Endodermal cell (in vitro differentiated cells): ENCODE results near the gene FOXK2. TPM values are rescaled to one million over a fixed set of nuclear protein-coding genes. Genes with fewer than 3 reads are reported as not detected.
A peak's percentile ranks its signal among the peaks of the same experiment; 100 is the strongest.

ENCODE experiments used
- DNase-seq: peaks from one replicate; pipeline ENCODE4 v3.0.0-alpha.2; 2017
- H3K27ac ChIP-seq: 2 replicates; pipeline ENCODE4 v1.5.1; 2013; ENCODE audit warnings: mild to moderate bottlenecking, low read depth, low read length, moderate library complexity
- H3K27me3 ChIP-seq: 2 replicates; pipeline ENCODE4 v1.6.1; 2013; ENCODE audit warnings: mild to moderate bottlenecking, low read length, moderate library complexity; ENCODE audit not compliant: insufficient read depth, control insufficient read depth, poor library complexity, severe bottlenecking
- H3K36me3 ChIP-seq: 2 replicates; pipeline ENCODE4 v1.7.0; 2013; ENCODE audit warnings: mild to moderate bottlenecking, low read length, moderate library complexity; ENCODE audit not compliant: control insufficient read depth, insufficient read depth
- H3K4me1 ChIP-seq: one replicate; pipeline ENCODE4 v1.7.0; 2013; ENCODE audit warnings: low read length; ENCODE audit not compliant: control insufficient read depth, insufficient read depth
- H3K4me3 ChIP-seq: 2 replicates; pipeline ENCODE4 v1.5.1; 2013; ENCODE audit warnings: mild to moderate bottlenecking, low read length, moderate library complexity
- H3K9ac ChIP-seq: 2 replicates; pipeline ENCODE4 v1.6.1; 2013; ENCODE audit warnings: mild to moderate bottlenecking, low read length, moderate library complexity; ENCODE audit not compliant: poor library complexity, severe bottlenecking; ENCODE audit errors: extremely low read depth
- H3K9me3 ChIP-seq: 2 replicates; pipeline ENCODE4 v1.6.1; 2013; ENCODE audit warnings: mild to moderate bottlenecking, low read length, moderate library complexity; ENCODE audit not compliant: control insufficient read depth
- H3K27ac Mint-ChIP-seq: 2 replicates; pipeline ENCODE4 v1.8.0; 2020; ENCODE audit warnings: mixed read lengths
- H3K27me3 Mint-ChIP-seq: 2 replicates; pipeline ENCODE4 v1.8.0; 2021; ENCODE audit warnings: mild to moderate bottlenecking, mixed read lengths; ENCODE audit not compliant: insufficient read depth
- H3K36me3 Mint-ChIP-seq: 2 replicates; pipeline ENCODE4 v1.8.0; 2020; ENCODE audit warnings: low read depth, mixed read lengths
- H3K4me1 Mint-ChIP-seq: 2 replicates; pipeline ENCODE4 v1.8.0; 2020; ENCODE audit warnings: mixed read lengths
- H3K4me3 Mint-ChIP-seq: 2 replicates; pipeline ENCODE4 v1.8.0; 2020; ENCODE audit warnings: mild to moderate bottlenecking, moderate library complexity, mixed read lengths
- H3K9me3 Mint-ChIP-seq: 2 replicates; pipeline ENCODE4 v1.8.0; 2020; ENCODE audit warnings: mild to moderate bottlenecking, mixed read lengths
- CTCF ChIP-seq: fragments of 200-600 bp; sonication (generic); conservative IDR thresholded peaks from 2 replicates; pipeline ENCODE4 v1.5.0; 2021; ENCODE audit warnings: antibody characterized with exemption, mild to moderate bottlenecking
- WGBS, 2 experiments: methylation state at CpG; one replicate each; pipeline versions ENCODE4 v1.1.5 to v1.1.7; 2013; ENCODE audit warnings: missing lambda C conversion rate in 2 of 2, mixed read lengths in 1 of 2; ENCODE audit not compliant: insufficient coverage in 1 of 2, insufficient read length in 1 of 2; 5-methylcytosine and 5-hydroxymethylcytosine counted together
- total RNA-seq, 2 donors: library from RNA; stranded (reverse); fragmentation: NEBNext Ultra II Directional in 1 of 2; extraction: Animal tissue kit (Norgen Biotek cat#: 25700) in 1 of 2; gene quantifications; 2 replicates in 1 of 2; 3 replicates in 1 of 2; pipeline ENCODE4 v1.2.1, GENCODE V29; 2021

Gene FOXK2
- total RNA-seq, 2 donors from 2014 or later = 67.2 to 68.1 TPM

- H3K36me3 ChIP-seq = peaks cover 69% of the 10 kb centered on the region
- H3K27me3 ChIP-seq = no peaks in the 10 kb centered on the region
- Mint-ChIP-seq H3K9me3 (peaks cover 2% of the 10 kb centered on the region), H3K4me3 (no peak overlapping the region), H3K27ac (peak overlapping the region; percentile 58), H3K27me3 (no peaks in the 10 kb centered on the region), H3K4me1 (no peaks in the 10 kb centered on the region), H3K36me3 (peaks cover 80% of the 10 kb centered on the region)
- no peak overlapping the region for H3K4me3 ChIP-seq
- no peak overlapping the region for H3K9ac ChIP-seq
- WGBS, 2 experiments = 95 to 96% methylated on average over 18 of the region's 18 CpGs
- H3K27ac ChIP-seq = no peak overlapping the region
- no peaks in the 10 kb centered on the region for H3K9me3 ChIP-seq
- no peaks in the 10 kb centered on the region for H3K4me1 ChIP-seq
- DNase-seq = no peak
- TF ChIP-seq CTCF = no peak
Observed at GRCh38 chr17:82603981-82604448, 84.5 kb downstream of the FOXK2 start.

DNA sequence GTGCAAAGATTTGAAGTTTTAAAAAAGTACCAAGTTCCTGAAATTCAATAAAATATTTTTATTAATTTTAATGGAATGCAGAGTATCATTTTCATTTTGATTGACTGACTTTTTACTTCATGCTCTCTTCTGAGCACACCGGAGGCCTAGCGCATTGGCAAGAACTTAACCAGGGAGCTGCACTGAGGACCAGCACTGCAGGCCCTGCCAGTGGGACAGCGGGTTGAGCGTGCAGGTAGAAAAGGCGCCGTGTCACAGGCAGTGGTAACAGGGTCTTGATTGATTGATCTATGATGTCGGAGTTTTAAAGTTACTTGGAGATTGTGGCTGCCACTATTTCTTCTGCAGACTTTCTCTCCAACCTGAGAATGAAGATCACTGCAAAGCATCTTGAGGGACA is 85.0 kb downstream of the FOXK2 start:
- Mint-ChIP-seq H3K4me3 (no peak overlapping the region), H3K36me3 (peaks cover 82% of the 10 kb centered on the region), H3K9me3 (peaks cover 2% of the 10 kb centered on the region), H3K27ac (no peak overlapping the region), H3K27me3 (no peaks in the 10 kb centered on the region), H3K4me1 (no peaks in the 10 kb centered on the region)
- TF ChIP-seq CTCF = no peak
- no peak overlapping the region for H3K4me3 ChIP-seq
- no peak overlapping the region for H3K27ac ChIP-seq
- H3K4me1 ChIP-seq = no peaks in the 10 kb centered on the region
- peaks cover 66% of the 10 kb centered on the region for H3K36me3 ChIP-seq
- WGBS, 2 experiments = 97% methylated on average over 7 of the region's 7 CpGs
- H3K9me3 ChIP-seq = no peaks in the 10 kb centered on the region
- no peak overlapping the region for H3K9ac ChIP-seq
- H3K27me3 ChIP-seq = no peaks in the 10 kb centered on the region
- DNase-seq = no peak

- H3K9me3 Mint-ChIP-seq = peaks cover 2% of the 10 kb centered on the region
- H3K4me1 Mint-ChIP-seq = no peaks in the 10 kb centered on the region
- peaks cover 75% of the 10 kb centered on the region for H3K36me3 Mint-ChIP-seq
- Histone ChIP-seq H3K27ac (no peak overlapping the region), H3K9me3 (no peaks in the 10 kb centered on the region), H3K4me1 (no peaks in the 10 kb centered on the region), H3K36me3 (peaks cover 65% of the 10 kb centered on the region), H3K27me3 (no peaks in the 10 kb centered on the region), H3K9ac (no peak overlapping the region), H3K4me3 (no peak overlapping the region)
- no peaks in the 10 kb centered on the region for H3K27me3 Mint-ChIP-seq
- H3K4me3 Mint-ChIP-seq = no peak overlapping the region
- peak overlapping the region; percentile 45 for H3K27ac Mint-ChIP-seq
- no peak for DNase-seq
- no peak for TF ChIP-seq CTCF
- WGBS, 2 experiments = 92 to 95% methylated on average over 16 of the region's 16 CpGs
Observed at GRCh38 chr17:82605939-82606600, 86.5 kb downstream of the FOXK2 start.
